ENCODE data around the gene ADAM23.

DNA sequence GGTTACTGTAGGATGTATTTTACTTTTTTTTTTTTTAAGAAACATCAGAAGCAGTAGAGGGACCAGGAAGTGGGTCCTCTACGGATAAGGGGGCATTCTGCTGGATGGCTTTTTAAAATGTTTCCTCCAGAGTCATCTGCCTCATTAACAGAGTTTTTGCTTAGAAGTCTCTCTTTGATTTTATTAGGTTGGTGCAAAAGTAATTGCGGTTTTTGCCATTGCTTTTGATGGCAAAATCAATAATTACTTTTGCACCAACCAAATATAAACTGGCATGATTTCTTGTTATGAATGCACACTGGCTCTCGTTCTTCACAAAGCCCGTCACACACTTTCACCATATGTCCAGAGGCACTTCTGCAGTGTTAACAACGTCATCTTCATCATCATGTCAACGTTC lies 130.5 kb downstream of the ADAM23 start:
- TF ChIP-seq EP300 (IDR thresholded peaks at IDR 0.05; ENCODE audit: borderline replicate concordance), result no peak
- TF ChIP-seq CEBPB (IDR thresholded peaks at IDR 0.05), result no peak
- no peak for TF ChIP-seq TAF1 (IDR thresholded peaks at IDR 0.05; ENCODE audit: low read depth)
- TF ChIP-seq, protein P1, sequence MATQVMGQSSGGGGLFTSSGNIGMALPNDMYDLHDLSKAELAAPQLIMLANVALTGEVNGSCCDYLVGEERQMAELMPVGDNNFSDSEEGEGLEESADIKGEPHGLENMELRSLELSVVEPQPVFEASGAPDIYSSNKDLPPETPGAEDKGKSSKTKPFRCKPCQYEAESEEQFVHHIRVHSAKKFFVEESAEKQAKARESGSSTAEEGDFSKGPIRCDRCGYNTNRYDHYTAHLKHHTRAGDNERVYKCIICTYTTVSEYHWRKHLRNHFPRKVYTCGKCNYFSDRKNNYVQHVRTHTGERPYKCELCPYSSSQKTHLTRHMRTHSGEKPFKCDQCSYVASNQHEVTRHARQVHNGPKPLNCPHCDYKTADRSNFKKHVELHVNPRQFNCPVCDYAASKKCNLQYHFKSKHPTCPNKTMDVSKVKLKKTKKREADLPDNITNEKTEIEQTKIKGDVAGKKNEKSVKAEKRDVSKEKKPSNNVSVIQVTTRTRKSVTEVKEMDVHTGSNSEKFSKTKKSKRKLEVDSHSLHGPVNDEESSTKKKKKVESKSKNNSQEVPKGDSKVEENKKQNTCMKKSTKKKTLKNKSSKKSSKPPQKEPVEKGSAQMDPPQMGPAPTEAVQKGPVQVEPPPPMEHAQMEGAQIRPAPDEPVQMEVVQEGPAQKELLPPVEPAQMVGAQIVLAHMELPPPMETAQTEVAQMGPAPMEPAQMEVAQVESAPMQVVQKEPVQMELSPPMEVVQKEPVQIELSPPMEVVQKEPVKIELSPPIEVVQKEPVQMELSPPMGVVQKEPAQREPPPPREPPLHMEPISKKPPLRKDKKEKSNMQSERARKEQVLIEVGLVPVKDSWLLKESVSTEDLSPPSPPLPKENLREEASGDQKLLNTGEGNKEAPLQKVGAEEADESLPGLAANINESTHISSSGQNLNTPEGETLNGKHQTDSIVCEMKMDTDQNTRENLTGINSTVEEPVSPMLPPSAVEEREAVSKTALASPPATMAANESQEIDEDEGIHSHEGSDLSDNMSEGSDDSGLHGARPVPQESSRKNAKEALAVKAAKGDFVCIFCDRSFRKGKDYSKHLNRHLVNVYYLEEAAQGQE (IDR thresholded peaks at IDR 0.05; ENCODE audit: low read depth), result no peak
- no peak for TF ChIP-seq TCF12 (IDR thresholded peaks at IDR 0.05; ENCODE audit: low read depth)
- TF ChIP-seq FOXM1 (IDR thresholded peaks at IDR 0.05; ENCODE audit: borderline replicate concordance, low read depth), result no peak
- TF ChIP-seq MAX (IDR thresholded peaks at IDR 0.05), result no peak
- TF ChIP-seq EGR1 (IDR thresholded peaks at IDR 0.05), result no peak
- no peak for TF ChIP-seq NFIC (IDR thresholded peaks at IDR 0.05)
- TF ChIP-seq TEAD4 (IDR thresholded peaks at IDR 0.05), result no peak
- no peak for TF ChIP-seq USF1 (IDR thresholded peaks at IDR 0.05)
- no peak for TF ChIP-seq YY1 (IDR thresholded peaks at IDR 0.05; ENCODE audit: low read depth)
- TF ChIP-seq RAD21 (IDR thresholded peaks at IDR 0.05; ENCODE audit: low read depth), result no peak

All from Ishikawa (cell line).